SK-N-SH (cell line): Measurements from ENCODE around the gene SF3B6. TPM values are rescaled to one million over a fixed set of nuclear protein-coding genes. Genes with fewer than 3 reads are reported as not detected.

Experiments
- CTCF ChIA-PET: fragments of 300-600, 350-600 bp; formaldehyde crosslinking; extraction: SDS; loops from one replicate; lab custom pipeline; 2021; lab: Yijun Ruan, JAX
- POLR2A ChIA-PET: fragments of 350-600 bp; sonication (Branson Sonifier 250); formaldehyde crosslinking; extraction: SDS; loops from one replicate; lab custom pipeline; 2020; ENCODE audit warnings: antibody characterized with exemption, inconsistent platforms; lab: Yijun Ruan, JAX
- DNase-seq: peaks from one replicate; pipeline ENCODE4 v3.0.0; 2012
- H2AFZ ChIP-seq: fragments of 200-600 bp; sonication (generic); 2 replicates; pipeline ENCODE4 v1.8.1; 2016; ENCODE audit warnings: antibody characterized with exemption, mild to moderate bottlenecking, low read depth
- H3F3A ChIP-seq: fragments of 200-600 bp; sonication (generic); replicated peaks from 2 replicates; pipeline ENCODE3; 2016; ENCODE audit warnings: antibody characterized with exemption, mild to moderate bottlenecking; ENCODE audit not compliant: insufficient read depth
- H3K27ac ChIP-seq, 2 experiments: fragments of 200-500 bp in 1 of 2; fragments of 200-600 bp in 1 of 2; sonication (Bioruptor generic) in 1 of 2; sonication (generic), shearing (Covaris generic) in 1 of 2; 2 replicates each; pipeline versions ENCODE4 v1.5.1 to v1.6.1; 2014 to 2016; ENCODE audit warnings: low read depth in 2 of 2, inconsistent platforms in 1 of 2, low read length in 1 of 2, mild to moderate bottlenecking in 1 of 2, mixed read lengths in 1 of 2
- H3K27me3 ChIP-seq: fragments of 200-600 bp; sonication (generic), shearing (Covaris generic); 2 replicates; pipeline ENCODE4 v1.6.1; 2016; ENCODE audit warnings: mixed run types; ENCODE audit not compliant: insufficient read depth
- H3K36me3 ChIP-seq, 2 experiments: fragments of 200-500 bp in 1 of 2; fragments of 200-600 bp in 1 of 2; sonication (Bioruptor generic) in 1 of 2; sonication (generic) in 1 of 2; replicated peaks in 1 of 2; 2 replicates each; pipeline versions ENCODE3 to v1.5.1; 2014 to 2016; ENCODE audit warnings: low read length in 1 of 2, mild to moderate bottlenecking in 1 of 2; ENCODE audit not compliant: insufficient read depth in 2 of 2, control insufficient read depth in 1 of 2
- H3K4me1 ChIP-seq, 2 experiments: fragments of 200-500 bp in 1 of 2; fragments of 200-600 bp in 1 of 2; sonication (Bioruptor generic) in 1 of 2; sonication (generic), shearing (Covaris generic) in 1 of 2; 2 replicates each; pipeline versions ENCODE4 v1.5.1 to v1.6.1; 2014 to 2016; ENCODE audit warnings: low read depth in 1 of 2, low read length in 1 of 2, mixed run types in 1 of 2; ENCODE audit not compliant: insufficient read depth in 2 of 2, control insufficient read depth in 1 of 2
- H3K4me2 ChIP-seq: fragments of 200-600 bp; sonication (generic), shearing (Covaris generic); 2 replicates; pipeline ENCODE4 v1.6.1; 2017; ENCODE audit warnings: mixed run types
- H3K4me3 ChIP-seq, 2 experiments: fragments of 200-500 bp in 1 of 2; fragments of 200-600 bp in 1 of 2; sonication (Bioruptor generic) in 1 of 2; sonication (generic), shearing (Covaris generic) in 1 of 2; 2 replicates each; pipeline versions ENCODE4 v1.5.1 to v1.8.1; 2014 to 2016; ENCODE audit warnings: low read depth in 2 of 2, inconsistent platforms in 1 of 2, low read length in 1 of 2, mild to moderate bottlenecking in 1 of 2, mixed read lengths in 1 of 2, moderate library complexity in 1 of 2
- H3K79me2 ChIP-seq: fragments of 200-600 bp; sonication (generic); 2 replicates; pipeline ENCODE4 v1.8.1; 2017; ENCODE audit warnings: mild to moderate bottlenecking; ENCODE audit not compliant: insufficient read depth
- H3K9ac ChIP-seq: fragments of 200-600 bp; sonication (generic); 2 replicates; pipeline ENCODE4 v1.6.1; 2017; ENCODE audit warnings: mixed run types
- H3K9me2 ChIP-seq: fragments of 200-600 bp; sonication (generic); 2 replicates; pipeline ENCODE4 v1.6.1; 2017; ENCODE audit warnings: mixed run types
- H3K9me3 ChIP-seq: fragments of 200-600 bp; sonication (generic); 2 replicates; pipeline ENCODE4 v1.6.1; 2017; ENCODE audit warnings: mixed run types, mild to moderate bottlenecking, moderate library complexity
- H4K20me1 ChIP-seq: fragments of 200-600 bp; sonication (generic); 2 replicates; pipeline ENCODE4 v1.6.1; 2017; ENCODE audit warnings: mild to moderate bottlenecking, mixed run types; ENCODE audit not compliant: insufficient read depth
- ELF1 ChIP-seq: IDR thresholded peaks from 2 replicates; pipeline ENCODE4 v1.4.0; 2012
- EP300 ChIP-seq, 2 experiments: IDR thresholded peaks; 2 replicates each; pipeline versions ENCODE4 v1.4.0 to v1.6.1; 2012; ENCODE audit warnings: borderline replicate concordance in 1 of 2, low read depth in 1 of 2, low read length in 1 of 2
- EZH2phosphoT487 ChIP-seq: fragments of 200-600 bp; sonication (generic); IDR thresholded peaks from 2 replicates; pipeline ENCODE4 v1.6.1; 2017; ENCODE audit warnings: low read depth, mixed run types, mild to moderate bottlenecking, antibody characterized with exemption, moderate library complexity, borderline replicate concordance
- FOSL2 ChIP-seq: IDR thresholded peaks from 2 replicates; pipeline ENCODE4 v1.4.0; 2012; ENCODE audit warnings: low read depth, mild to moderate bottlenecking, moderate library complexity, borderline replicate concordance
- FOXM1 ChIP-seq: IDR thresholded peaks from 2 replicates; pipeline ENCODE4 v1.4.0; 2012; ENCODE audit warnings: low read depth, mild to moderate bottlenecking
- GABPA ChIP-seq: IDR thresholded peaks from 2 replicates; pipeline ENCODE4 v1.4.0; 2012; ENCODE audit warnings: low read depth, mild to moderate bottlenecking
- IRF3 ChIP-seq: fragments of 150-350 bp; IDR thresholded peaks from 2 replicates; pipeline ENCODE4 v1.6.1; 2016; ENCODE audit warnings: mild to moderate bottlenecking, low read depth, low read length
- JUND ChIP-seq: IDR thresholded peaks from 2 replicates; pipeline ENCODE4 v1.4.0; 2012
- MXI1 ChIP-seq: IDR thresholded peaks from 2 replicates; pipeline ENCODE4 v1.6.1; 2012; ENCODE audit warnings: mild to moderate bottlenecking, low read depth, low read length, improper control_type of control experiment
- NFIC ChIP-seq: IDR thresholded peaks from 2 replicates; pipeline ENCODE4 v1.4.0; 2012; ENCODE audit warnings: borderline replicate concordance
- NRF1 ChIP-seq: IDR thresholded peaks from 2 replicates; pipeline ENCODE4 v1.6.1; 2012; ENCODE audit warnings: low read depth, mild to moderate bottlenecking, low read length
- RCOR1 ChIP-seq: fragments of 150-350 bp; IDR thresholded peaks from 2 replicates; pipeline ENCODE4 v1.6.1; 2017; ENCODE audit warnings: antibody characterized with exemption, low read length
- REST ChIP-seq: IDR thresholded peaks from 2 replicates; pipeline ENCODE4 v1.6.1; 2012; ENCODE audit warnings: mild to moderate bottlenecking, low read depth, low read length, moderate library complexity
- RXRA ChIP-seq: IDR thresholded peaks from 2 replicates; pipeline ENCODE4 v1.4.0; 2012; ENCODE audit warnings: low read depth, mild to moderate bottlenecking, borderline replicate concordance
- SIN3A ChIP-seq: IDR thresholded peaks from 2 replicates; pipeline ENCODE4 v1.6.1; 2012; ENCODE audit warnings: low read depth, mild to moderate bottlenecking, low read length, moderate library complexity, borderline replicate concordance
- SMC3 ChIP-seq: IDR thresholded peaks from 2 replicates; pipeline ENCODE4 v1.6.1; 2012; ENCODE audit warnings: low read depth, low read length, improper control_type of control experiment
- TCF12 ChIP-seq: IDR thresholded peaks from 2 replicates; pipeline ENCODE4 v1.4.0; 2012
- YY1 ChIP-seq: IDR thresholded peaks from 2 replicates; pipeline ENCODE4 v1.4.0; 2012; ENCODE audit warnings: low read depth, mild to moderate bottlenecking
- WGBS: methylation state at CpG from one replicate; pipeline ENCODE4 v1.1.6; 2017; ENCODE audit warnings: low lambda C conversion rate; 5-methylcytosine and 5-hydroxymethylcytosine counted together
- polyA plus RNA-seq, 3 experiments: library from polyadenylated mRNA; depleted of rRNA; stranded (reverse); fragments of >200 nt; gene quantifications; 2 replicates each; pipeline ENCODE4 v1.2.3, GENCODE V29; 2012
- TF ChIP-seq, protein P1 (sequence below): IDR thresholded peaks from 2 replicates; pipeline ENCODE4; 2012

The SF3B6 gene
- polyA plus RNA-seq, 1 of the 3 experiments (the other 2 are of a cell fraction) = 275 TPM

DNA sequence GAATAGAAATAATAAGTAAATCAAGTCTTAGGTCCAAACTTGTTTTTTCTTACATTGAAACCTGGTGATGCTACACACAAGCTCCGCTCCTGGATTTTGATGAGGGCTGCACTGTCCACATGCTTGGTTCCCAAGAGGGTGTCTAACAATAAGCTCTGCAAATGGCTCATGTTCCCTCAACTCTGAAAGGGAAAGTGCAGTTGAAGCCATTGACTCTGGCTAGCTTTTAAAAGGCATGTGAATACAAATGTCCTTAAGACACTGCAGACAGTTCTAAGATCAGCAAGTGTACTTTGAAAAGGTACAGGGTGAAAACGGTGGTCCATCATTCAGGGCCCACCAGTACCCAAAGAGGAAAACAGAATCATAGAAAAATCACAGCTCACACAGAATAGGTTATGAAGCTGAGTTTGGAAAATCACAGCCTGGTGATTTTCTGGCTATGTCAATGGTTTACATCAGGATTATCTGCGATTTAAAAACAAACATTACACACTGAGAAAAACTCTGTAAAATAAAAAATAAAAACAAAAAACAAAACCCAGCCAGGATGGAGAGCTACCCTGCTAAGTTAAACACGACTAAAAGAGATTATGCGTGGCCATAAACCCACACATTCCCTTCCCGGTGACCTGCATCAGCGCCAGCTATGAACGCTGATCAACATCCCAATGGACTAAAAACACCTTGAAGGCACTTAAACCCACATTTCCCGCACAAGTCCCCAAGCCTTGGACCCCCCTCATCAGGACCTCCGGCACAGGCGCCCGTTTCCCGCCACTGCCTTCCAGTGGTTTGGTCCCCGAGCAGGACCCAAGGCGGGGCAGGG is 46.5 kb upstream of the SF3B6 start:
- Histone ChIP-seq H3K79me2 (peaks cover 12% of the 10 kb centered on the region; the same call in 1 of the 2 replicates), H3K4me1 (peaks cover 5 to 23% of the 10 kb centered on the region in 2 experiments; a peak in 3 of 4 replicates), H4K20me1 (no peaks in the 10 kb centered on the region), H3K9me3 (no peaks in the 10 kb centered on the region), H3K27me3 (no peaks in the 10 kb centered on the region), H3K27ac (peak overlapping the region; percentile 82 to 91), H3F3A (peaks cover 35% of the 10 kb centered on the region), H3K36me3 (no peaks in the 10 kb centered on the region), H3K9ac (peak overlapping the region; percentile 86), H3K4me3 (peak overlapping the region; percentile 61 to 74), H2AFZ (peak overlapping the region; percentile 98), H3K9me2 (no peaks in the 10 kb centered on the region), H3K4me2 (peak overlapping the region; percentile 87)
- TF ChIP-seq SMC3 = no peak
- TF ChIP-seq EZH2phosphoT487 = no peak
- no peak for TF ChIP-seq JUND
- TF ChIP-seq IRF3 = no peak
- TF ChIP-seq TCF12 = no peak
- 29% methylated on average over 13 of the region's 15 CpGs for WGBS
- POLR2A ChIA-PET = interaction anchor here (1.3 to 4.5 kb wide), 3 partner anchors 12 to 46 kb away, joined by 5 to 28 read pairs (median 6); partner anchors contain the start of genes SF3B6 and TP53I3
- no peak for DNase-seq
- CTCF ChIA-PET = interaction anchor here (0.8 to 3.5 kb wide), 7 partner anchors 11 to 299 kb away, joined by 3 to 31 read pairs (median 4); partner anchors contain the start of gene TP53I3

DNA sequence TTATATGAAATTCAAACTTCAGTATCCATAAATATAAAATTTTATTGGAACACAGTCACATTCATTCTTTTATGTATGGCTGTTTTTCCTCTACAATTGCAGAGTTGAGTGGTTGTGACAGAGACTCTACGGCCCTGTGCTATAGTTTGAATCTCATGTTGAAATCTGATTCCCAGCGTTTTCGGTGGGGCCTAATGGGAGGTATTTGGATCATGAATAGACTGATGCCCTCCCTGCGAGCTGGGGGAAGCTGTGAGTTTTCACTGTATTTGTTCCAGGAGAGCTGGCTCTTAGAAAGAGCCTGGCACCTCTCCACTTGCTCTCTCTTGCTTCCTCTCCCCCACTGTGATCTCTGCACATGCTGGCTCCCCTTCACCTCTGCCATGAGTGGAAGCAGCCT is 45.3 kb upstream of the SF3B6 start:
- Histone ChIP-seq H3F3A (peaks cover 35% of the 10 kb centered on the region), H3K4me3 (no peak overlapping the region), H3K27ac (peak overlapping the region; percentile 8 to 44; a peak in 2 of 4 replicates), H3K36me3 (no peaks in the 10 kb centered on the region), H3K4me2 (no peak overlapping the region), H3K9ac (no peak overlapping the region), H2AFZ (no peak overlapping the region), H3K79me2 (peaks cover 12% of the 10 kb centered on the region; the same call in 1 of the 2 replicates), H3K27me3 (no peaks in the 10 kb centered on the region), H3K9me3 (no peaks in the 10 kb centered on the region), H3K9me2 (no peaks in the 10 kb centered on the region), H3K4me1 (peaks cover 5 to 23% of the 10 kb centered on the region in 2 experiments; a peak in 3 of 4 replicates), H4K20me1 (no peaks in the 10 kb centered on the region)
- POLR2A ChIA-PET = interaction anchor here (0.7 to 4.5 kb wide), 2 partner anchors 37 to 58 kb away, joined by 3 to 28 read pairs; partner anchors contain the start of gene TP53I3
- DNase-seq = no peak
- CTCF ChIA-PET = interaction anchor here (0.9 to 3.5 kb wide), 3 partner anchors 27 to 301 kb away, joined by 4 to 31 read pairs (median 4); partner anchors contain the start of gene TP53I3
- TF ChIP-seq GABPA (no peak), ELF1 (no peak), TCF12 (peak; percentile 92), NFIC (peak; percentile 43; the same call in 1 of the 2 replicates), YY1 (no peak), REST (no peak), RCOR1 (no peak), NRF1 (no peak), JUND (no peak), RXRA (no peak), EZH2phosphoT487 (no peak), MXI1 (no peak), FOXM1 (no peak), FOSL2 (peak; percentile 31; the same call in 1 of the 2 replicates), EP300 (IDR thresholded peaks at IDR 0.05; ENCODE audit: borderline replicate concordance in 1 of 2, low read depth in 1 of 2, low read length in 1 of 2) (peak; percentile 18 to 63; a peak in 2 of 4 replicates), SIN3A (0 out of 2 replicates have a peak, but pooled peaks have one; percentile 16)
- TF ChIP-seq, protein P1, sequence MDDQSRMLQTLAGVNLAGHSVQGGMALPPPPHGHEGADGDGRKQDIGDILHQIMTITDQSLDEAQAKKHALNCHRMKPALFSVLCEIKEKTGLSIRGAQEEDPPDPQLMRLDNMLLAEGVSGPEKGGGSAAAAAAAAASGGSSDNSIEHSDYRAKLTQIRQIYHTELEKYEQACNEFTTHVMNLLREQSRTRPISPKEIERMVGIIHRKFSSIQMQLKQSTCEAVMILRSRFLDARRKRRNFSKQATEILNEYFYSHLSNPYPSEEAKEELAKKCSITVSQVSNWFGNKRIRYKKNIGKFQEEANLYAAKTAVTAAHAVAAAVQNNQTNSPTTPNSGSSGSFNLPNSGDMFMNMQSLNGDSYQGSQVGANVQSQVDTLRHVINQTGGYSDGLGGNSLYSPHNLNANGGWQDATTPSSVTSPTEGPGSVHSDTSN = peak; percentile 88
- WGBS = 28% methylated on average over 4 of the region's 4 CpGs
